ENCODE results near the gene WDR89.
A peak's percentile ranks its signal among the peaks of the same experiment; 100 is the strongest.
"Not testable (repeated sequence)": the region's sequence is repeated elsewhere in the genome, so short reads cannot be mapped to it uniquely, and the experiment has no call there.

The WDR89 gene

DNA sequence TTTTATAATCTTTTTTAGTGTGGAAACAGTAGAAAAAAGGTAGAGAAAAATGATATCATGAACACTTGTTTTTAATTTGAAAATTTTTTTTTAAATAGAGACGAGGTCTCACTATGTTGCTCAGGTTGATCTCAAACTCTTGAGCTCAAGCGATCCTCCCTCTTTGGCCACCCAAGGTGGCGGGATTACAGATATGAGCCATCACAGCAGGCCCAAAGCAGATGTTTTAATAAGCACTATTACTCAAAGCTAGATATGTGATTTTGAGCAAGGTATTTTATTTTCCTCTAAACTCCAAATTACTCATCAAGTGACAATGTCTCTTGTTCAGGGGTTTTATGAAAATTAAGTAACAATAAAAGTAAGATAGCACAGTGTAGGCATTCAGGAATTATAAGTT, 10.7 kb upstream of the WDR89 start:
- DNase-seq (ENCODE audit: low read depth in 2 of 2): no peak

DNA sequence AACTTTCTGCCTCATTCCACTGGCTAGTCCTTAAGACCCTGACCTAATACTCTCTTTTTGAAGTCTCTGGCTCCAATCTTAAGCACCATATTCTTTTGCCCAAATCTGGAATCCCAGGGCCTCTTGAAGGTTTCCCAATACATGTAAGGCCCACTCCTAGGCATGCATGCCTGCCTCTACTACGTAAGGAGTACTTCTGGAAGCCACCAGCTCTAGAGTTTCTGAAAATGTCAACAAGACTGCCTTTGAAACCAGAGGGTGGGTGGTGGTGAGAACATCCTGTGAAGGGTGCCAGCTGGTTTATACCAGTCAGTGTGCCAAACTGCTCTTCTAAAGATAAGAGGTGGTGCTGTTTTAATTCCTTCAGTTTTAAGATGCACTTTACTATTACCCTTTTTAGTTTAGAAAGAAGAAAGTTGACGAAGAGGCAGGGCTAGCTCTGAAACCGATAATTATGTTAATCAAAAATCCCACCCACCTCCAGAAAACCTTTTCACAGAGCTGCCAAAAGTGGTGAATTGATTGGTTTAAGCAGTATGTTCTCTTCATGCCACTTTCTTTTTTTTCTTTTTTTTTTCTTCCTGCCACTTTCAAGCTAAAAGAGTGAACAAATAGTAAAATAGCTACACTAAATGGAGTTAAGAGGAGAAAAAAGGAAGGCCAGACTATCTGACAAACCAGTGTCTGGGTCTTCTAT, 8.7 kb upstream of the WDR89 start:
- peak; percentile 6 to 25 for DNase-seq (ENCODE audit: low read depth in 2 of 2)

DNA sequence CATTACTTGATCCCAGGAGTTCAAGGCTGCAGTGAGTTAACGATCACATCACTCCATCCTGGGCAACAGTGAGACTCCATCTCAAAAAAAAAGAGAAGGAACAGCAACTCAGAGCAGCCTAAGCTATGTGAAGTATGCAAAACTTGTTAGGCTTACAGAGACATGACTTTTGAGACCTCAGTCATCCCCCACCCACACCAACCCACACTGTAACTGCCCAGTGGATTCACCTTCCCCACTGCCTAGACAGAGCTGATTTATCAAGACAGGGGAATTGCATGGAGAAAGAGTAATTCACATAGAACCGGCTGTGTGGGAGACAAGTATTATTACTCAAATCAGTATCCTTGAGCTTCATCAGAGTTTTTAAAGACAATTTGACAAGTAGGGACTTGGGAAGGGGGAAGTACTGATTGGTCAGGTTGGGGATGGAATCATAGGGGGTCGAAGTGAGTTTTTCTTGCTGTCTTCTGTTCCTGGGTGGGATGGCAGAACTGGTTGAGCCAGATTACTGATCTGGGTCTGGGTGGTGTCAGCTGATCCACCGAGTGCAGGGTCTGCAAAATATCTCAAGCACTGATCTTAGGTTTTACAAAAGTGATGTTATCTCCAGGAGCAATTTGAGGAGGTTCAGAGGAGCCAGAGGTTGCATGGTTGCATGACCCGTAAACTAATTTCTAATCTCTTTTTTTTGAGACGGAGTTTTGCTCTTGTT, 6.2 kb upstream of the WDR89 start:
- no peak for DNase-seq (ENCODE audit: low read depth in 2 of 2)

DNA sequence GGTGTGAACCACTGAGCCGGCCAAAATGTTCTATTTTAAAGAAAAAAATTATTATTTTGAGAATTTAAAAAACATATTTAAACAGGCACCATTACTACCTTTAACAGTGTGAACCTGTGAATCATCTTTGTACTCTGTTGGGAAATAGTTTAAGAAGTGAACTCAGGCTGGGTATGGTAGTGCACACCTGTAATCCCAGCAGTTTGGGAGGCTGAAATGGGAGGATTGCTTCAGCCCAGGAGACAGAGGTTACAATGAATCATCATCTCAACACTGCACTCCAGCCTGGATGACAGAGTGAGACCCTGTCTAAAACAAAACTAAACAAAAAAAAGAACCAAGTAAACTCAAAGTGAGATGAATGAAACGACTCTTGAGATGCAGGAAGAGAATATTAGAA, 3.1 kb upstream of the WDR89 start:
- no peak for DNase-seq (ENCODE audit: low read depth in 2 of 2)

DNA sequence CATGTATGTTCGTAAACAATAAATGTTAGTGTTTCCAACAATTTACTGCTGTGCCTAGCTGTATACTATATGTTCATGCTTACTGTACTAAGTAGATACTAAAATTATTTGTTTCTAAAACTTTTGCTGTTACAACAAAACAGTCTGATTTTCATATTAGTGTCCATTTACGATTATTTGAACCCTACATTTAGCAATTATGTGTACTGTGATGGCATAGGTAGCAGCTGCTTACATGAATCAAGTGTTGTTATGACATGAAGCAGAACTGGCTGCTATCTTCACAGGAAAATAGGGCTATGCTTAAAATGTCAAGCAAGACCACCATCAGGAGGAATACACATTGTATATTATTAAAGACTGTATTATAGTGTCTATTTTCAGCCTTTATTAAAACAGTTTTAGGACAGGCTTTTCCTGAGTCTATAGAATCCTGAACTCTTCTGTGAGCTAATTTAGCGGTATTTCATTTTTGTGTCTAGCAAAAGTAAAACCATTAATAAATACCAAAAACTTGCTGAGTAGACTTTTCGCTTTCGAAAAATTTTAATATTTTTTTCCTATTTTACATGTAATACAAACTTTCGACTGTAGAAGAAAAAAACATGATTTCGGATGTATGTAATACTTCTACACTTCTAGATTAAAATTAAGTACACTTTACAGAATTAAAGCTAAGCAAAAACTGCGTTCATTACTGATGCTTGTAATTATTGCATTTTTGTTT, 1.1 kb upstream of the WDR89 start:
- no peak for DNase-seq (ENCODE audit: low read depth in 2 of 2)

- DNase-seq (ENCODE audit: low read depth in 2 of 2): peak; percentile 38 to 65
Observed at GRCh38 chr14:63642229-63642611, 549 bp upstream of the WDR89 start.

GRCh38 chr14:63638493-63638892, 3.2 kb downstream of the WDR89 start:
- DNase-seq (ENCODE audit: low read depth in 2 of 2): no peak

- DNase-seq (ENCODE audit: low read depth in 2 of 2): not testable (repeated sequence)
Observed at GRCh38 chr14:63636094-63636635, 5.5 kb downstream of the WDR89 start.

DNA sequence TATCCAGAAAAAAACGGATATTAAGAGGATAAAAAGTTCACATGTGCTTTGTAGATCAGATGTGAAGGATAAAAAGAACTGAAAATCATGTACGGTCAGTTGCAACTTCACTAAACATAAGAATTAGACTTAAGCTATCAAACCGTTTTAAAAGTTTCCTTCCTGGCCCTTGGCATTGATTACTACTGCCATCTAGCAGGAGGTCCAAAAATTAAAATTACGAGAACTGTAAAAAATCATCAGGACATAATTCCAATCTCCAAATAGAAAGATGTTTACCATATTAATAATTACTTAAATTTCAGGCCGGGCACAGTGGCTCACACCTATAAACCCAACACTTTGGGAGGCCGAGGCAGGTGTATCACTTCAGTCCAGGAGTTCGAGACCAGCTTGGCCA, 7.9 kb downstream of the WDR89 start:
- no peak for DNase-seq (ENCODE audit: low read depth in 2 of 2)

DNA sequence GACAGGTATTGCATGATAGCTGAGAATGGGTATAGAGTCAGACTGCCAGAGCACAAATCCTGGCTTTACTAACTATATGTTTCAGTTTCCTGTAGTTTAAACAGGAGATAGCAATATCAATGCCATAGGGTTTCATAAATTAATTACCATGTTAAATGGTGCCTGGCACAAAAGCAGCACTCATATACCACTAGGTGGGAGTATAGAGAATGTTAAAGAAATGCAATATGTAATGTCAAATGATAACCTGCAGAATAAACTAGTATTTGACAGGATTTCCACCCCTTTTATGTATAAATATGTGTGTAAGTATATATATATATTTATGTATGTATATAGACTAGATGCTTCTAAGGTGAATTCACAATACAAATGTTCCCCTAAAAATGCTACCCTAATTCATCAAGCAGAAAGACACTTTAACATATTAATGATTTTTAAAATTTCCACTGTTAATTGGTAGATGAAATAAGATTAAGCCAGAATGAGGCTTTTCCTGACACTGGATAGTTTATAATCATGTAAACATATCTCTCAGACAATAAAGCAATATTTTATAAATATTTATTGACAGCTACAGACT, 8.6 kb downstream of the WDR89 start:
- no peak for DNase-seq (ENCODE audit: low read depth in 2 of 2)

GRCh38 chr14:63624701-63625100, 17.0 kb downstream of the WDR89 start:
- no peak for DNase-seq (ENCODE audit: low read depth in 2 of 2)

DNA sequence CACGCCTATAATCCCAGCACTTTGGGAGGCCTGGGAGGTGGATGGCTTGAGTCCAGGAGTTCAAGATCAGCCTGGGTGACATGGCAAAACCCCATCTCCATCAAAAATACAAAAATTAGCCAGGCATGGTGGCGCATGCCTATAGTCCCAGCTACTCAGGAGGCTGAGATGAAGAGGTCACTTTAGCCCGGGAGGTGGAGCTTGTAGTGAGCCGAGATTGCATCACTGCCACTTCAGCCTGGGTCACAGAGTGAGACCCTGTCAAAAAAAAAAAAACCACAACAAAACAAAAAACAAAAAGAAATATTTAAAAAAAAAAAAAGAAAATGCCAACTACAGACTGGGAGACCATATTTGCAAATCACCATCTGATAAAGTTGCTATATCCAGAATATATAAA, 17.5 kb downstream of the WDR89 start:
- DNase-seq (ENCODE audit: low read depth in 2 of 2): no peak

GRCh38 chr14:63621975-63622374, 19.7 kb downstream of the WDR89 start:
- DNase-seq (ENCODE audit: low read depth in 2 of 2): not testable (repeated sequence)

GRCh38 chr14:63616015-63616414, 25.7 kb downstream of the WDR89 start:
- DNase-seq (ENCODE audit: low read depth in 2 of 2): no peak

DNA sequence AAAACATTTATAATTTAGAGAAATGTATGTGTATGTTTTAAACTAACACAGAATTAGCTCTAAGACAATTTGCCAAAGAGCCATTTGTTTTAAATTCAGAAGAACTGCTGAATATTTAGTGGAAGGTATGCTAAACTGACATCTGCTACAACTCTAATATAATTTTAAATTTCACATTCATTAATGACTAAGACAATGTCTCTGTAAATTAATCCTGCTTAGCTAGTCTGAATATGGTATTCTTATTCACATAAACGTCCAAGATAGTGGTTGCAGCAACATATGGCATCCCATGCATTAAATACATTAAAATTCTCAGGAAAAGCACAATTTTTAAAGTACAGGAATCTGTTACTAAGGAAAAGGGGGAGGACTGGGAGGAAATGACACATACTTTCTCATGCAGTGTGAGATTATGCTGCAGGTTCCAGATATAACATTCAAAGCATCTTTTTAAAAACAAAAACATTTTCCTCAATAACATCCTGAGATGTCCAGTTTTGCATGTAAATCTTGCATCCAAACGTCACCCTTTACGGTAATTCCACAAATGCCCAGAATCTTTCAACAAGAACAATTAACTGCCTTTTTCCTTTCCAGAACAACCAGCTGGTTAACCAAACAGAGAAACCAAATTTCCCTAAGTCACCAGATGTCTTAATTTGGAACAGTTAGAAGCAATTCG, 26.9 kb downstream of the WDR89 start:
- DNase-seq (ENCODE audit: low read depth in 2 of 2): no peak

DNA sequence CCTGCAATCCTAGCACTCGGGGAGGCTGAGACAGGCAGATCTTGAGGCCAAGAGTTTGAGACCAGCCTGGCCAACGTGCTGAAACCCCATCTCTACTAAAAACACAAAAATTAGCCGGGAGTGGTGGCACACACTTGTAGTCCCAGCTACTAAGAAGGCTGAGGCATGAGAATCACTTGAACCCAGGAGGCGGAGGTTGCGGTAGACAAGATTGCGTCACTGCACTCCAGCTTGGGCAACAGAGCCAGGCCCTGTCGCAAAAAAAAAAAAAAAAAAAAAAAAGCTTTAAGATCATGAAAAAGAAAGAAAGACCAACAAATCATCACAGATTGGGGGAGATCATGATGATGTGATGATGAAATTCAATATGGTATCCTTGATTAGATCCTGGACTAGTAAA, 30.6 kb downstream of the WDR89 start:
- DNase-seq (ENCODE audit: low read depth in 2 of 2): no peak

DNA sequence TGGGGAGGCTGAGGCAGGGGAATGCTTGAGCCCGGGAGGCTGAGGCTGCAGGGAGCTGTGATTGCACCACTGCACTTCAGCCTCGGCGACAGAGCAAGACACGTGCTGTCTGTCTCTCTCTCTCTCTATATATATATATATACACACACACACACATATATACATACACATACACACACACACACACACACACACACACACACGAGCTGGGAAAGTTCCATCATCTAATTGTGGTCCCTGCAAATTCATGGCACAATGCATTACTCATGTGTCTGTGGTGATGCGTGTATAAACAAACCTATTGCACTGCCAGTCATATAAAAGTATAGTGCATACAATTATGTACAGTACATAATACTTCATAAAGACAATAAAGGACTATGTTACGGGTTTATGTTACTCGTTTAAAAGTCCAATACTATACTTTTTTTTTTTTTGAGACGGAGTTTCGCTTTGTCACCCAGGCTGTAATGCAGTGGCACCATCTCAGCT, 36.6 kb downstream of the WDR89 start:
- no peak for DNase-seq (ENCODE audit: low read depth in 2 of 2)

DNA sequence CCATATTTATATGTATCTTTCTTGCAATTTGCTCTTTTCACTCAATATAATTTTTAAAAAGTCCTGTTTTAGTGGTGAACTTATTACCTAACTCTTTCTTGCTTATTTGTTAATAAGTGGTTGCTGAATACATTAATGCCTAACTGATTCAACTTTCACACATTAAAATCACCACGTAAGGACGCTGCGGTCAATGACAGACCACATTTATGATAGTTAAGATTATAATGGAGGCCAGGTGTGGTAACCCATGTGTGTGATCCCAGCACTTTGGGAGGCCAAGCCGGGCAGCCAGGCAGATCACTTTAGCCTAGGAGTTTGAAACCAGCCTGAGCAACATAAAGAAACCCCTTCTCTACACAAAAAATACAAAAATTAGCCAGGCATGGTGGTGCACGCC, 37.0 kb downstream of the WDR89 start:
- no peak for DNase-seq (ENCODE audit: low read depth in 2 of 2)

DNA sequence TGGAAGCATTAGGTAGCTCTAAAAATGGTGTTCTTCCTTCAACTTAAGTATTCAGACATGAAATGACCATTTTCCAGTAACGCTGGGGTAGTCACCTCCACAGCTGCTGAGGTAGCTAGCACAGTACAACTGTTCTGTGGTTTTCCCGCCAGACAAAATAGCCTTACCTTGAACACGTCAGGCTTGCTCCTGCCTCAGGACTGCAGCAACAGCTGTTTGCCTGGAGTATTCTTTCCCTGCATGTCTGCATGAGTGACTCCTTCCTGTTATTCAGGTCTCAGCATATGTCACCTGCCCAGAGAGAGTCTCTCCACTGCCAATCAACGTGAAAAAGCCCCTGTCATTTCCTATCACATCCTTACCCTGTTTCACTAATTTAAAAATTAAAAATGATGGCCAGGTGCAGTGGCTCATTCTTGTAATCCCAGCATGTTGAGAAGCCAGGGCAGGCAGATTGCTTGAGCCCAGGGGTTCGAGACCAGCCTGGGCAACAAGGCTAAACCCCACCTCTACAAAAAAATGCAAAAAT, 37.9 kb downstream of the WDR89 start:
- no peak for DNase-seq (ENCODE audit: low read depth in 2 of 2)

DNA sequence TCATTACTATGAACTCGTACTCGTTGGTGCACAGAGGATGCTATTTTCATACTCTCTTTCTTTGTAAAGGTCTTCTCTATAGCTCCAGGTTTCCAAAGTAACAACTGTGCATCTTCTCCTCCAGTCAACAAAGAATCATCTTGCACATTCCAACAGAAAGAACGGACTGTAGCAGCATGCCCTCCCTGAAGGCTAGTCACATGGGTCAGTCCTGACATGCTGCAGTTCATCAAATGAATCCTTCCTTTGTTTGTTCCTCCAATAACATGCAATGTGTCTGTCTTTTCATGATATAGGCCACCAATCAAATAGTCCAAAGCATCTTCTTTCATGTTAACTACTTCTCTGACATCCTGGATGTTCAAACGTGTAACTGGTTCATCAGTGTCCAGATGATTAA, 42.9 kb downstream of the WDR89 start:
- DNase-seq (ENCODE audit: low read depth in 2 of 2): no peak

DNA sequence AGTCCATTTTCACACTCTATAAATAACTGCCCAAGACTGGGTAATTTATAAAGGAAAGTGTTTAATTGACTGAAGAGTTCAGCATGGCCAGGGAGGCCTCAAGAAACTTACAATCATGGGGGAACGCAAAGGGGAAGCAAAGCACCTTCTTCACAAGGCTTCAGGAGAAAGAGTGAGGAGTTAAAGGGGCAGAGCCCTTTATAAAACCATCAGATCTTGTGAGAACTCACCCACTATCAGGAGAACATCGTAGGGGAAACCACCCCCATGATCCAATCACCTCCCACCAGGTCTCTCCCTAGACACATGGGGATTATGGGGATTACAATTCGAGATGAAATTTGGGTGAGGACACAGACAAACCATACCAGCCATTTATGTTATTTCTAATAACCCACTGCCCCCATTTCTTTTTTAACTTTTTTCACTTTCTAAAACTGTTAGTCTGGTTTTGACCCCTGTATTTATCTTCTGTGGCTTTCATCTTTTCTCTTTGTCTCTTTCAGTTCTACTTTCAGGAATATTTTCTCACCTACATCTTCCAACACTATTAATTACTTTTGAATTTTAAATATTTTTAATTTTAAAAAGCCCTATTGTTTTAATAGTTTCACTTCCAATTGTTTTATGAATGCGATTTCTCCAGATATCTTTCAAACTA, 44.5 kb downstream of the WDR89 start:
- DNase-seq (ENCODE audit: low read depth in 2 of 2): no peak
